ENCODE data around the gene OR6P1. TPM values are rescaled to one million over a fixed set of nuclear protein-coding genes. Genes with fewer than 3 reads are reported as not detected.

Gene OR6P1, protein sequence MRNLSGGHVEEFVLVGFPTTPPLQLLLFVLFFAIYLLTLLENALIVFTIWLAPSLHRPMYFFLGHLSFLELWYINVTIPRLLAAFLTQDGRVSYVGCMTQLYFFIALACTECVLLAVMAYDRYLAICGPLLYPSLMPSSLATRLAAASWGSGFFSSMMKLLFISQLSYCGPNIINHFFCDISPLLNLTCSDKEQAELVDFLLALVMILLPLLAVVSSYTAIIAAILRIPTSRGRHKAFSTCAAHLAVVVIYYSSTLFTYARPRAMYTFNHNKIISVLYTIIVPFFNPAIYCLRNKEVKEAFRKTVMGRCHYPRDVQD
- not detected for total RNA-seq

DNA sequence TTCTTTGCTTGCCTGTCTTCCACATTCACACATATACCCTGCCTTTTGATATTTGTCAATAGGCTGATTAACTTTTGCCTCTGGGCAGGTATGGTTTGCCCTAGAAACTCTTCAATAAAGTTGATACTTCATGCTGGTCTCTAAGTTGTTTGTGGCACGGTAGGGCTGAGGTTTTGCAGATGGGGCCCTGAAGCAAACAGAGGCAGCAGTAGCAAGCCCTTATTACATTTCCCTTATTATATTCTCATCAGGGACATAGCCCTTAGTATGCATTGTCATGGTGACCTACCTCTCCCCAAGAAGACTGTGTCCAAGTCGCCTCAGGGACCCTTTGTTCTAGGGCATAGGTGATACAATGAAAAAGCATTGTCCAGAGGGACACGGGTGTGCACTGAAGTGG lies at the start of gene OR6P1:
Gene OR6P1 (minus strand): TSS at position 101 of the 400 bp plus-strand sequence. CDS start 6,976 bp downstream, outside the sequence.
- DNase-seq, result no peak
- intact Hi-C loops (cut with DNase I; ENCODE audit: low total_unique reads), result no loop called here

DNA sequence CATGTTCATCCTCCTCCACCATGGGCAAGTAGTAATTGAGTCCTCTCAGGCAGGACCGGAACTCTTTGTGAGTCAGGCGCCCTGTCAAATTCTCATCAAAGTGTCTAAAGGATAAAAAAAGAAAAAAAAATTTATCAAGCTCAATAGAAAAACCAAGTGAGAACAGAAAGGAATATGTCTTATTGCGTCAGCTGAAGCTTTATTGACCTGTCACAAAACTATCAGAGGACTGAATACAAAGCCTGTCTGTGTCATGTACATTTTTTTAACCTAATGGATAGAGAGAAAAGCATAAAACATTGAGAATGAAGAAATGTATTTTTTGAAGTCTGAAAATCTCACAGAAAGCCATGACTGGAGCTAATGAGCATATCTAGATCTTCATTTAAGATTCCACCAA lies 43.4 kb upstream of the OR6P1 start:
- DNase-seq, result no peak
- no peaks in the 10 kb centered on the region for H3K27me3 ChIP-seq
- H3K9me3 ChIP-seq, result no peaks in the 10 kb centered on the region
- H3K27ac ChIP-seq, result no peak overlapping the region
- TF ChIP-seq, protein P1, sequence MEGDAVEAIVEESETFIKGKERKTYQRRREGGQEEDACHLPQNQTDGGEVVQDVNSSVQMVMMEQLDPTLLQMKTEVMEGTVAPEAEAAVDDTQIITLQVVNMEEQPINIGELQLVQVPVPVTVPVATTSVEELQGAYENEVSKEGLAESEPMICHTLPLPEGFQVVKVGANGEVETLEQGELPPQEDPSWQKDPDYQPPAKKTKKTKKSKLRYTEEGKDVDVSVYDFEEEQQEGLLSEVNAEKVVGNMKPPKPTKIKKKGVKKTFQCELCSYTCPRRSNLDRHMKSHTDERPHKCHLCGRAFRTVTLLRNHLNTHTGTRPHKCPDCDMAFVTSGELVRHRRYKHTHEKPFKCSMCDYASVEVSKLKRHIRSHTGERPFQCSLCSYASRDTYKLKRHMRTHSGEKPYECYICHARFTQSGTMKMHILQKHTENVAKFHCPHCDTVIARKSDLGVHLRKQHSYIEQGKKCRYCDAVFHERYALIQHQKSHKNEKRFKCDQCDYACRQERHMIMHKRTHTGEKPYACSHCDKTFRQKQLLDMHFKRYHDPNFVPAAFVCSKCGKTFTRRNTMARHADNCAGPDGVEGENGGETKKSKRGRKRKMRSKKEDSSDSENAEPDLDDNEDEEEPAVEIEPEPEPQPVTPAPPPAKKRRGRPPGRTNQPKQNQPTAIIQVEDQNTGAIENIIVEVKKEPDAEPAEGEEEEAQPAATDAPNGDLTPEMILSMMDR (IDR thresholded peaks at IDR 0.05), result no peak
- no peak for TF ChIP-seq POLR2A (IDR thresholded peaks at IDR 0.05)
- H3K36me3 ChIP-seq, result no peaks in the 10 kb centered on the region
- intact Hi-C loops (cut with DNase I; ENCODE audit: low total_unique reads), result no loop called here
- H3K4me1 ChIP-seq, result no peaks in the 10 kb centered on the region
- H3K4me3 ChIP-seq, result no peak overlapping the region

More for the DNA sequence above, at the start of gene OR6P1:
- Histone ChIP-seq H3K36me3 (no peaks in the 10 kb centered on the region), H3K4me3 (no peak within 1 kb of the TSS), H3K27ac (no peak within 1 kb of the TSS), H3K9me3 (no peaks in the 10 kb centered on the region), H3K27me3 (no peaks in the 10 kb centered on the region), H3K4me1 (no peaks in the 10 kb centered on the region)
- TF ChIP-seq POLR2A (IDR thresholded peaks at IDR 0.05), result no peak
- TF ChIP-seq, protein P1 (IDR thresholded peaks at IDR 0.05), result no peak

DNA sequence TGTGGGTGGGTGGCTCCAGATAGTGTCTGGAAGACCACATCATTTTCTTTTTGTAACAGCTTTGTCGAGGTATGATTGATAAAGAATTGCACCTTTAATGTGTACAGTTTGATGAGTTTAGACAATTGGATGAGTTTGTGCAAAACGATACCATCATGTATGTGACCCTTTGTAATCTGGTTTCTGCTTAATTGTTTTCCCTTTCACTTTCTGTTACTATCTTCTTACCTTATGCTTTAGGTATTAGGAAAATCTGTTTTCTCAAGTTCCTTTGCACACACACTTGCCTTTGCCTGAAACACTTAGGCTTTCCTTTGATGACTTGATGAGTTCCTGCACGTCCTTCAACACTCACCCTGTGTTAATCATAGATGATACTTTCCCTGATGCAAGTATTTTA lies 41.5 kb upstream of the OR6P1 start:
- intact Hi-C loops (cut with DNase I; ENCODE audit: low total_unique reads), result no loop called here
- DNase-seq, result no peak
- no peaks in the 10 kb centered on the region for H3K27me3 ChIP-seq
- H3K27ac ChIP-seq, result no peak overlapping the region
- H3K4me1 ChIP-seq, result no peaks in the 10 kb centered on the region
- H3K36me3 ChIP-seq, result no peaks in the 10 kb centered on the region
- H3K4me3 ChIP-seq, result no peak overlapping the region
- no peaks in the 10 kb centered on the region for H3K9me3 ChIP-seq
- TF ChIP-seq POLR2A (IDR thresholded peaks at IDR 0.05), result no peak
- TF ChIP-seq, protein P1 (IDR thresholded peaks at IDR 0.05), result no peak

DNA sequence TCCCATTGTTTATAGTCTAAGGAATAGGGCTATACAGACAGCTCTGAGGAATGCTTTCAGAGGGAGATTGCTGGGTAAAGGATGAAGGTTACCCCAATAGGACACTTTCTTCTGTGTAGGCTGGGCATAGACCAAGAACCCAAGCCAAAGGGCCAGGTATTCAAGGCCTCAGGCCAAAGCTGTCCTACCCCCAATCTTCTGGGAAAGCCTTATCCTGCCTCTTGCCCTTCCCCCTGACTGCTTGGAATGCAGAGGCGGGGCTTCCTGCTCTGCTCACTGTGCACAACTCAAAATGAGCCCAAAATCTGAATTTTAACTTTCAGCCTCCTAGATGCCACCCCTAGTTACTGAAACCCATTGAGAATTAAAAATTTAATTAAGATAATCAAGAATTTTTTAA lies 36.9 kb upstream of the OR6P1 start:
- Histone ChIP-seq H3K4me1 (no peaks in the 10 kb centered on the region), H3K9me3 (no peaks in the 10 kb centered on the region), H3K36me3 (no peaks in the 10 kb centered on the region), H3K27me3 (no peaks in the 10 kb centered on the region), H3K4me3 (no peak overlapping the region), H3K27ac (no peak overlapping the region)
- TF ChIP-seq, protein P1 (IDR thresholded peaks at IDR 0.05), result no peak
- TF ChIP-seq POLR2A (IDR thresholded peaks at IDR 0.05), result no peak
- intact Hi-C loops (cut with DNase I; ENCODE audit: low total_unique reads), result no loop called here
- no peak for DNase-seq

DNA sequence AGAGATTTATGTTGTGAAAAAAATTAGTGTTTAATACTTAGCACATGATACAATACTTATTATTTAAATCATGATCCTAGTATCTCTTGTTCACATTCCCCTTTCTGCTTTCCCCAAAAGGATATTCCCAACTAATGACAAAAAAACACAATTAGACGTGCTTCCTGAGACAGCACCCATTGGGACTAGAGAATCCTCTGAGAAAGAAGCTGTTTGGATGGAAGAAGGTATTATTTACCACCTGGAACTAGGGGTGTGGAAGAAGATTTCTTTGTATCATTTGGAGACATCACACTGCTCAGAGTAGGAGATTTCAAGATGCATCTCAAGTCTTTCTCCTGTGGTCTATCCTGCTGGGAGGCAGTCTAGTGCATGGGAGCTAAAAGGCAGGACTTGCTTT lies 34.6 kb upstream of the OR6P1 start, which contains the start of gene OR10Z1:
Gene OR10Z1 (plus strand): TSS at position 301 of the 400 bp plus-strand sequence. CDS start 1,171 bp downstream, outside the sequence.
- H3K27me3 ChIP-seq, result no peaks in the 10 kb centered on the region
- no peaks in the 10 kb centered on the region for H3K36me3 ChIP-seq
- intact Hi-C loops (cut with DNase I; ENCODE audit: low total_unique reads), result no loop called here
- no peaks in the 10 kb centered on the region for H3K4me1 ChIP-seq
- no peak within 1 kb of the TSS for H3K27ac ChIP-seq
- no peak for DNase-seq
- H3K9me3 ChIP-seq, result no peaks in the 10 kb centered on the region
- TF ChIP-seq POLR2A (IDR thresholded peaks at IDR 0.05), result no peak
- TF ChIP-seq, protein P1 (IDR thresholded peaks at IDR 0.05), result no peak
- no peak within 1 kb of the TSS for H3K4me3 ChIP-seq
